ENCODE data around the gene RPL39L. TPM values are rescaled to one million over a fixed set of nuclear protein-coding genes. Genes with fewer than 3 reads are reported as not detected.

Gene RPL39L
- total RNA-seq, 4 donors from 2014 or later = 3.5 to 145 (median 10.1) TPM

- no peaks in the 10 kb centered on the region for H3K9me3 ChIP-seq
These were observed 54.2 kb downstream of the RPL39L start for GRCh38 chr3:187085021-187085666.

GRCh38 chr3:187084580-187084979, 54.7 kb downstream of the RPL39L start:
- no peaks in the 10 kb centered on the region for H3K27me3 ChIP-seq
- no peaks in the 10 kb centered on the region for H3K9me3 ChIP-seq
- no peaks in the 10 kb centered on the region for H3K4me1 ChIP-seq
- H3K36me3 ChIP-seq = no peaks in the 10 kb centered on the region
- TF ChIP-seq POLR2A (IDR thresholded peaks at IDR 0.05) (no peak), CTCF (IDR thresholded peaks at IDR 0.05) (no peak)
- H3K27ac ChIP-seq = no peak overlapping the region
- DNase-seq = no peak
- intact Hi-C loops (cut with DNase I; ENCODE audit: low total_unique reads) = no loop called here
- H3K4me3 ChIP-seq = no peak overlapping the region

More at GRCh38 chr3:187085021-187085666, 54.2 kb downstream of the RPL39L start:
- no peaks in the 10 kb centered on the region for H3K36me3 ChIP-seq
- H3K27ac ChIP-seq = no peak overlapping the region
- H3K4me3 ChIP-seq = no peak overlapping the region
- no peak for DNase-seq
- H3K4me1 ChIP-seq = no peaks in the 10 kb centered on the region
- TF ChIP-seq CTCF (IDR thresholded peaks at IDR 0.05) (no peak), POLR2A (IDR thresholded peaks at IDR 0.05) (no peak)
- intact Hi-C loops (cut with DNase I; ENCODE audit: low total_unique reads) = no loop called here
- no peaks in the 10 kb centered on the region for H3K27me3 ChIP-seq

- intact Hi-C loops (cut with DNase I; ENCODE audit: low total_unique reads) = no loop called here
- H3K4me3 ChIP-seq = no peak overlapping the region
These were observed 55.2 kb downstream of the RPL39L start for GRCh38 chr3:187084126-187084525.

GRCh38 chr3:187082758-187083375, 56.4 kb downstream of the RPL39L start:
- Histone ChIP-seq H3K27ac (no peak overlapping the region), H3K4me3 (no peak overlapping the region), H3K36me3 (no peaks in the 10 kb centered on the region), H3K9me3 (no peaks in the 10 kb centered on the region), H3K4me1 (no peaks in the 10 kb centered on the region), H3K27me3 (no peaks in the 10 kb centered on the region)
- intact Hi-C loops (cut with DNase I; ENCODE audit: low total_unique reads) = no loop called here
- no peak for DNase-seq
- TF ChIP-seq POLR2A (IDR thresholded peaks at IDR 0.05) (no peak), CTCF (IDR thresholded peaks at IDR 0.05) (no peak)

More at GRCh38 chr3:187084126-187084525, 55.2 kb downstream of the RPL39L start:
- Histone ChIP-seq H3K27me3 (no peaks in the 10 kb centered on the region), H3K4me1 (no peaks in the 10 kb centered on the region), H3K9me3 (no peaks in the 10 kb centered on the region), H3K27ac (no peak overlapping the region), H3K36me3 (no peaks in the 10 kb centered on the region)
- DNase-seq = no peak
- TF ChIP-seq CTCF (IDR thresholded peaks at IDR 0.05) = no peak
- no peak for TF ChIP-seq POLR2A (IDR thresholded peaks at IDR 0.05)

- DNase-seq = no peak
- intact Hi-C loops (cut with DNase I; ENCODE audit: low total_unique reads) = no loop called here
- no peaks in the 10 kb centered on the region for H3K9me3 ChIP-seq
- no peaks in the 10 kb centered on the region for H3K36me3 ChIP-seq
- no peaks in the 10 kb centered on the region for H3K4me1 ChIP-seq
- H3K4me3 ChIP-seq = no peak overlapping the region
- H3K27me3 ChIP-seq = no peaks in the 10 kb centered on the region
- no peak overlapping the region for H3K27ac ChIP-seq
- TF ChIP-seq POLR2A (IDR thresholded peaks at IDR 0.05) = no peak
- no peak for TF ChIP-seq CTCF (IDR thresholded peaks at IDR 0.05)
These were observed 58.4 kb downstream of the RPL39L start for GRCh38 chr3:187080799-187081450.

Measured in uterus (tissue), 4 donors.